Neuron (in vitro differentiated cells): ENCODE data around the gene SAV1.

Source experiments
- H2AFZ ChIP-seq: one replicate; pipeline ENCODE4 v1.6.1; 2013; ENCODE audit warnings: low read depth, mild to moderate bottlenecking, inconsistent platforms, low read length, moderate library complexity
- H3K27me3 ChIP-seq: one replicate; pipeline ENCODE4 v1.6.1; 2013; ENCODE audit warnings: low read length; ENCODE audit not compliant: insufficient read depth
- H3K36me3 ChIP-seq: one replicate; pipeline ENCODE4 v1.6.1; 2013; ENCODE audit warnings: low read length; ENCODE audit not compliant: insufficient read depth
- H3K4me1 ChIP-seq: one replicate; pipeline ENCODE4 v1.6.1; 2013; ENCODE audit warnings: low read length; ENCODE audit not compliant: insufficient read depth
- H3K4me3 ChIP-seq: 2 replicates; pipeline ENCODE4 v1.5.1; 2013; ENCODE audit warnings: mild to moderate bottlenecking, low read length, moderate library complexity
- H3K9me3 ChIP-seq: one replicate; pipeline ENCODE4 v1.6.1; 2013; ENCODE audit warnings: low read length

Gene SAV1

GRCh38 chr14:50598765-50599164, 69.3 kb downstream of the SAV1 start:
- H3K9me3 ChIP-seq = no peaks in the 10 kb centered on the region
- H3K4me1 ChIP-seq = peaks cover 10% of the 10 kb centered on the region
- H2AFZ ChIP-seq = no peak overlapping the region
- H3K36me3 ChIP-seq = peaks cover 18% of the 10 kb centered on the region
- no peak overlapping the region for H3K4me3 ChIP-seq
- no peaks in the 10 kb centered on the region for H3K27me3 ChIP-seq

- H3K36me3 ChIP-seq = peaks cover 31% of the 10 kb centered on the region
- no peaks in the 10 kb centered on the region for H3K9me3 ChIP-seq
- no peak overlapping the region for H2AFZ ChIP-seq
- peaks cover 10% of the 10 kb centered on the region for H3K4me1 ChIP-seq
- H3K4me3 ChIP-seq = no peak overlapping the region
- no peaks in the 10 kb centered on the region for H3K27me3 ChIP-seq
Observed at GRCh38 chr14:50594577-50595316, 73.4 kb downstream of the SAV1 start.

- Histone ChIP-seq H3K36me3 (peaks cover 37% of the 10 kb centered on the region), H3K27me3 (no peaks in the 10 kb centered on the region), H3K4me1 (peaks cover 10% of the 10 kb centered on the region), H3K4me3 (no peak overlapping the region), H2AFZ (no peak overlapping the region), H3K9me3 (no peaks in the 10 kb centered on the region)
Observed at GRCh38 chr14:50590464-50590863, 77.6 kb downstream of the SAV1 start.
